HepG2 (cell line): Measurements from ENCODE around the gene ZSCAN23. TPM values are rescaled to one million over a fixed set of nuclear protein-coding genes. Genes with fewer than 3 reads are reported as not detected.

Experiments used
- GATAD1 ChIP-seq: IDR thresholded peaks from 2 replicates; pipeline ENCODE4 v1.6.1; 2016; ENCODE audit warnings: missing genetic modification reagents, missing compliant biosample characterization
- GTF3A ChIP-seq: sonication (generic); formaldehyde crosslinking; conservative IDR thresholded peaks from 2 replicates; pipeline ENCODE4 v1.4.0; 2020; ENCODE audit warnings: mild to moderate bottlenecking, missing genetic modification reagents
- HNRNPUL1 ChIP-seq: fragments of 200-400 bp; formaldehyde crosslinking; IDR thresholded peaks from 2 replicates; pipeline ENCODE4 v1.6.1; 2017; ENCODE audit warnings: low read depth, mild to moderate bottlenecking, low read length, moderate library complexity
- KDM3A ChIP-seq: IDR thresholded peaks from 2 replicates; pipeline ENCODE4 v1.6.1; 2018; ENCODE audit warnings: low read depth, missing compliant biosample characterization
- MAZ ChIP-seq, 2 experiments: sonication (generic) in 1 of 2; formaldehyde crosslinking in 1 of 2; IDR thresholded peaks; 2 replicates each; pipeline versions ENCODE4 v1.5.0 to v1.6.1; 2012 to 2020; ENCODE audit warnings: low read depth in 2 of 2, mild to moderate bottlenecking in 2 of 2, borderline replicate concordance in 1 of 2, improper control_type of control experiment in 1 of 2, low read length in 1 of 2, missing genetic modification reagents in 1 of 2, moderate library complexity in 1 of 2
- MIXL1 ChIP-seq: IDR thresholded peaks from 2 replicates; pipeline ENCODE4 v1.6.1; 2016
- RBM22 ChIP-seq: fragments of 200-400 bp; formaldehyde crosslinking; optimal IDR thresholded peaks from 2 replicates; pipeline ENCODE3; 2017; ENCODE audit warnings: mild to moderate bottlenecking, low read length, moderate library complexity
- RFX3 ChIP-seq: IDR thresholded peaks from 2 replicates; pipeline ENCODE4 v1.6.1; 2016; ENCODE audit warnings: missing biosample characterization, missing genetic modification reagents
- RXRB ChIP-seq: IDR thresholded peaks from 2 replicates; pipeline ENCODE4 v1.6.1; 2016; ENCODE audit warnings: borderline replicate concordance, missing genetic modification reagents, missing compliant biosample characterization
- THAP11 ChIP-seq: IDR thresholded peaks from 2 replicates; pipeline ENCODE4 v1.6.1; 2016; ENCODE audit warnings: missing biosample characterization, missing genetic modification reagents
- TOPORS ChIP-seq: sonication (generic); formaldehyde crosslinking; IDR thresholded peaks from 2 replicates; pipeline ENCODE4 v1.8.0; 2023; ENCODE audit warnings: mild to moderate bottlenecking, missing genetic modification reagents
- ZBTB43 ChIP-seq: sonication (generic); formaldehyde crosslinking; conservative IDR thresholded peaks from 2 replicates; pipeline ENCODE4 v1.4.0; 2020; ENCODE audit warnings: missing genetic modification reagents
- ZNF101 ChIP-seq: sonication (generic); formaldehyde crosslinking; IDR thresholded peaks from 2 replicates; pipeline ENCODE4 v1.4.0; 2020; ENCODE audit warnings: mild to moderate bottlenecking, low read depth, missing genetic modification reagents, borderline replicate concordance
- ZNF234 ChIP-seq: sonication (generic); formaldehyde crosslinking; conservative IDR thresholded peaks from 2 replicates; pipeline ENCODE4 v1.5.1; 2020; ENCODE audit warnings: mild to moderate bottlenecking, missing genetic modification reagents
- ZNF235 ChIP-seq: sonication (generic); formaldehyde crosslinking; IDR thresholded peaks from 2 replicates; pipeline ENCODE4 v1.8.1; 2023; ENCODE audit warnings: mild to moderate bottlenecking, missing genetic modification reagents, borderline replicate concordance
- ZNF670 ChIP-seq: sonication (generic); formaldehyde crosslinking; IDR thresholded peaks from 2 replicates; pipeline ENCODE4 v1.8.0; 2022; ENCODE audit warnings: mild to moderate bottlenecking, missing genetic modification reagents, borderline replicate concordance
- ZNF713 ChIP-seq: sonication (generic); formaldehyde crosslinking; IDR thresholded peaks from 2 replicates; pipeline ENCODE4 v1.4.0; 2020; ENCODE audit warnings: mild to moderate bottlenecking, missing genetic modification reagents
- ZSCAN31 ChIP-seq: sonication (generic); formaldehyde crosslinking; IDR thresholded peaks from 2 replicates; pipeline ENCODE4 v1.5.0; 2020; ENCODE audit warnings: low read depth, mild to moderate bottlenecking, missing genetic modification reagents
- polyA plus RNA-seq, 8 experiments: library from polyadenylated mRNA; depleted of rRNA in 3 of 8; stranded (reverse) in 7 of 8; unstranded in 1 of 8; fragments of >200 nt; fragmentation: Illumina TruSeq in 4 of 8; extraction: Trizol in 4 of 8; gene quantifications; 2 replicates each; pipeline versions ENCODE4 v1.2.1 to v1.2.3, GENCODE V29; 2011 to 2016; ENCODE audit warnings: low read depth in 4 of 8, missing spikeins in 1 of 8, mixed read lengths in 1 of 8; ENCODE audit not compliant: insufficient read depth in 1 of 8
- total RNA-seq, 5 experiments: library from RNA; depleted of rRNA; stranded (reverse); fragments of >200 nt; fragmentation: Illumina TruSeq; extraction: Trizol; gene quantifications; 2 replicates each; pipeline ENCODE4 v1.2.3, GENCODE V29; 2016; ENCODE audit warnings: low read depth in 1 of 5
- TF ChIP-seq, protein P1 (sequence below): sonication (generic); formaldehyde crosslinking; IDR thresholded peaks from 2 replicates; pipeline ENCODE4 v1.4.0; 2020; ENCODE audit warnings: missing genetic modification reagents
- TF ChIP-seq, protein P2 (sequence below): sonication (generic); formaldehyde crosslinking; IDR thresholded peaks from 2 replicates; pipeline ENCODE4 v1.5.1; 2020; ENCODE audit warnings: mild to moderate bottlenecking, missing genetic modification reagents
- TF ChIP-seq, protein P3 (sequence below): IDR thresholded peaks from 2 replicates; pipeline ENCODE4 v1.6.1; 2016

Gene ZSCAN23
- total and polyA plus RNA-seq, 2 of the 13 experiments (the other 11 are each of a cell fraction or from before 2014, with no cell fraction given) = 0.29 to 1.2 TPM

GRCh38 chr6:28474441-28475219 is 31.3 kb upstream of the ZSCAN23 start (continued):
- TF ChIP-seq GATAD1 (CRISPR knock-in tag) (peak; percentile 37; the same call in 1 of the 2 replicates), ZNF235 (CRISPR knock-in tag) (no peak), ZNF234 (CRISPR knock-in tag) (0 out of 2 replicates have a peak, but pooled peaks have one; percentile 38), ZSCAN31 (CRISPR knock-in tag) (peak; percentile 54; the same call in 1 of the 2 replicates), THAP11 (CRISPR knock-in tag) (peak; percentile 55), RXRB (CRISPR knock-in tag) (peak; percentile 74; the same call in 1 of the 2 replicates), GTF3A (CRISPR knock-in tag) (no peak), MAZ (IDR thresholded peaks at IDR 0.05; ENCODE audit: borderline replicate concordance, low read depth, low read length) (no peak), MAZ (CRISPR knock-in tag; IDR thresholded peaks at IDR 0.05; ENCODE audit: low read depth) (0 out of 2 replicates have a peak, but pooled peaks have one; percentile 40), RBM22 (peak; percentile 77), RFX3 (CRISPR knock-in tag) (no peak), KDM3A (CRISPR knock-in tag) (peak; percentile 33; the same call in 1 of the 2 replicates), TOPORS (CRISPR knock-in tag) (peak; percentile 58; the same call in 1 of the 2 replicates), ZNF101 (CRISPR knock-in tag) (no peak), HNRNPUL1 (no peak), ZNF713 (CRISPR knock-in tag) (no peak), ZBTB43 (CRISPR knock-in tag) (no peak), ZNF670 (CRISPR knock-in tag) (0 out of 2 replicates have a peak, but pooled peaks have one; percentile 16), MIXL1 (CRISPR knock-in tag) (peak; percentile 78)
- TF ChIP-seq, protein P1, sequence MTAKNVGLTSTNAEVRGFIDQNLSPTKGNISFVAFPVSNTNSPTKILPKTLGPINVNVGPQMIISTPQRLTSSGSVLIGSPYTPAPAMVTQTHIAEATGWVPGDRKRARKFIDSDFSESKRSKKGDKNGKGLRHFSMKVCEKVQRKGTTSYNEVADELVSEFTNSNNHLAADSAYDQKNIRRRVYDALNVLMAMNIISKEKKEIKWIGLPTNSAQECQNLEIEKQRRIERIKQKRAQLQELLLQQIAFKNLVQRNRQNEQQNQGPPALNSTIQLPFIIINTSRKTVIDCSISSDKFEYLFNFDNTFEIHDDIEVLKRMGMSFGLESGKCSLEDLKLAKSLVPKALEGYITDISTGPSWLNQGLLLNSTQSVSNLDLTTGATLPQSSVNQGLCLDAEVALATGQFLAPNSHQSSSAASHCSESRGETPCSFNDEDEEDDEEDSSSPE (CRISPR knock-in tag) = 0 out of 2 replicates have a peak, but pooled peaks have one; percentile 39
- TF ChIP-seq, protein P2, sequence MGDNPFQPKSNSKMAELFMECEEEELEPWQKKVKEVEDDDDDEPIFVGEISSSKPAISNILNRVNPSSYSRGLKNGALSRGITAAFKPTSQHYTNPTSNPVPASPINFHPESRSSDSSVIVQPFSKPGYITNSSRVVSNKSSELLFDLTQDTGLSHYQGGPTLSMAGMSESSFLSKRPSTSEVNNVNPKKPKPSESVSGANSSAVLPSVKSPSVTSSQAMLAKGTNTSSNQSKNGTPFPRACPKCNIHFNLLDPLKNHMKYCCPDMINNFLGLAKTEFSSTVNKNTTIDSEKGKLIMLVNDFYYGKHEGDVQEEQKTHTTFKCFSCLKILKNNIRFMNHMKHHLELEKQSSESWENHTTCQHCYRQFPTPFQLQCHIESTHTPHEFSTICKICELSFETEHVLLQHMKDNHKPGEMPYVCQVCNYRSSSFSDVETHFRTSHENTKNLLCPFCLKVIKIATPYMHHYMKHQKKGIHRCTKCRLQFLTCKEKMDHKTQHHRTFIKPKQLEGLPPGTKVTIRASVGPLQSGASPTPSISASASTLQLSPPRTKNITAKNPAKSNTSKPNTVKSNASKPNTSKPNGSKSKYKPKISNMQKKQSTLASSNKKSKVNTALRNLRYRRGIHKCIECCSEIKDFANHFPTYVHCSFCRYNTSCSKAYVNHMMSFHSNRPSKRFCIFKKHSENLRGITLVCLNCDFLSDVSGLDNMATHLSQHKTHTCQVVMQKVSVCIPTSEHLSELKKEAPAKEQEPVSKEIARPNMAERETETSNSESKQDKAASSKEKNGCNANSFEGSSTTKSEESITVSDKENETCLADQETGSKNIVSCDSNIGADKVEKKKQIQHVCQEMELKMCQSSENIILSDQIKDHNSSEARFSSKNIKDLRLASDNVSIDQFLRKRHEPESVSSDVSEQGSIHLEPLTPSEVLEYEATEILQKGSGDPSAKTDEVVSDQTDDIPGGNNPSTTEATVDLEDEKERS (CRISPR knock-in tag) = 0 out of 2 replicates have a peak, but pooled peaks have one; percentile 38
- TF ChIP-seq, protein P3, sequence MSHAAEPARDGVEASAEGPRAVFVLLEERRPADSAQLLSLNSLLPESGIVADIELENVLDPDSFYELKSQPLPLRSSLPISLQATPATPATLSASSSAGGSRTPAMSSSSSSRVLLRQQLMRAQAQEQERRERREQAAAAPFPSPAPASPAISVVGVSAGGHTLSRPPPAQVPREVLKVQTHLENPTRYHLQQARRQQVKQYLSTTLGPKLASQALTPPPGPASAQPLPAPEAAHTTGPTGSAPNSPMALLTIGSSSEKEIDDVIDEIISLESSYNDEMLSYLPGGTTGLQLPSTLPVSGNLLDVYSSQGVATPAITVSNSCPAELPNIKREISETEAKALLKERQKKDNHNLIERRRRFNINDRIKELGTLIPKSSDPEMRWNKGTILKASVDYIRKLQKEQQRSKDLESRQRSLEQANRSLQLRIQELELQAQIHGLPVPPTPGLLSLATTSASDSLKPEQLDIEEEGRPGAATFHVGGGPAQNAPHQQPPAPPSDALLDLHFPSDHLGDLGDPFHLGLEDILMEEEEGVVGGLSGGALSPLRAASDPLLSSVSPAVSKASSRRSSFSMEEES (CRISPR knock-in tag) = no peak
